HEK293 (cell line): ENCODE data around the gene CEP112.

Experiments used
- SALL2 ChIP-seq: fragments of 450-650 bp; formaldehyde crosslinking; IDR thresholded peaks from 2 replicates; pipeline ENCODE4 v1.5.0; 2017; ENCODE audit warnings: missing biosample characterization, mild to moderate bottlenecking, missing genetic modification characterization, borderline replicate concordance
- SP2 ChIP-seq: fragments of 450-650 bp; formaldehyde crosslinking; IDR thresholded peaks from 2 replicates; pipeline ENCODE4 v1.5.1; 2016; ENCODE audit warnings: missing biosample characterization, missing genetic modification characterization
- ZNF112 ChIP-seq: fragments of 450-650 bp; formaldehyde crosslinking; IDR thresholded peaks from 2 replicates; pipeline ENCODE4 v1.5.0; 2017; ENCODE audit warnings: missing biosample characterization, missing genetic modification characterization
- ZNF292 ChIP-seq: fragments of 450-650 bp; formaldehyde crosslinking; IDR thresholded peaks from 2 replicates; pipeline ENCODE4 v1.5.1; 2016; ENCODE audit warnings: low read depth, missing biosample characterization, missing genetic modification characterization, borderline replicate concordance
- ZNF76 ChIP-seq: fragments of 450-650 bp; formaldehyde crosslinking; IDR thresholded peaks from 2 replicates; pipeline ENCODE4; 2016; ENCODE audit warnings: low read depth, missing biosample characterization, missing genetic modification characterization, borderline replicate concordance
- TF ChIP-seq, protein P1 (sequence below): fragments of 450-650 bp; formaldehyde crosslinking; IDR thresholded peaks from 2 replicates; pipeline ENCODE4 v1.5.1; 2016; ENCODE audit warnings: missing biosample characterization, missing genetic modification characterization

DNA sequence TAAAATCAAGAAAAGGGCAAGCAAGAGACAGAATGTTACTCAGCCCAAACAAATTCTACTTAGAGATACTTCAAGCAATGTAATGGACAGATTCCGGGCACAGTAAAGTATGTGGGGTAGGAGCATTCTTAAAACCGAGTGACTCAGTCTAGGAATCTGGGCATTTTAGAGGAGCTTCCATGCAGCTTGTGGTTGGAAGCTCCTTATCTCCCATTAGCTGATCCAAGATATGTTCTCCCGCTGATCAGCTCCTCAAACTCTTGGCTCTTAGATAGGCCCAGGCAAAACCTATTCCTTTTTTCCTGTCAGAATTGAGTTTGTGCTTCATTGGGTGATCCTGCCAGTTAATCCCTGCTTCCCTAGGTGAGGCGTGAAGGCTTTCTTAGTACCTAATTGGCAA is 303.3 kb downstream of the CEP112 start:
- TF ChIP-seq ZNF292 (tag by site-specific recombination) (no peak), ZNF112 (no peak), SALL2 (tag by site-specific recombination) (no peak), ZNF76 (no peak), SP2 (tag by site-specific recombination) (no peak)
- TF ChIP-seq, protein P1, sequence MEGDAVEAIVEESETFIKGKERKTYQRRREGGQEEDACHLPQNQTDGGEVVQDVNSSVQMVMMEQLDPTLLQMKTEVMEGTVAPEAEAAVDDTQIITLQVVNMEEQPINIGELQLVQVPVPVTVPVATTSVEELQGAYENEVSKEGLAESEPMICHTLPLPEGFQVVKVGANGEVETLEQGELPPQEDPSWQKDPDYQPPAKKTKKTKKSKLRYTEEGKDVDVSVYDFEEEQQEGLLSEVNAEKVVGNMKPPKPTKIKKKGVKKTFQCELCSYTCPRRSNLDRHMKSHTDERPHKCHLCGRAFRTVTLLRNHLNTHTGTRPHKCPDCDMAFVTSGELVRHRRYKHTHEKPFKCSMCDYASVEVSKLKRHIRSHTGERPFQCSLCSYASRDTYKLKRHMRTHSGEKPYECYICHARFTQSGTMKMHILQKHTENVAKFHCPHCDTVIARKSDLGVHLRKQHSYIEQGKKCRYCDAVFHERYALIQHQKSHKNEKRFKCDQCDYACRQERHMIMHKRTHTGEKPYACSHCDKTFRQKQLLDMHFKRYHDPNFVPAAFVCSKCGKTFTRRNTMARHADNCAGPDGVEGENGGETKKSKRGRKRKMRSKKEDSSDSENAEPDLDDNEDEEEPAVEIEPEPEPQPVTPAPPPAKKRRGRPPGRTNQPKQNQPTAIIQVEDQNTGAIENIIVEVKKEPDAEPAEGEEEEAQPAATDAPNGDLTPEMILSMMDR, result no peak
